ENCODE data around the gene VWA2. TPM values are rescaled to one million over a fixed set of nuclear protein-coding genes. Genes with fewer than 3 reads are reported as not detected.

Gene VWA2
- total and polyA plus RNA-seq, 2 of the 4 experiments (the other 2 are of a cell fraction): not detected

Other genes starting within 250 kb of the VWA2 start
- gene ADRB1, start 195.4 kb upstream of the VWA2 start, total RNA-seq (2012; rRNA removed): not detected in 2 replicates
- not detected in 2 replicates for gene ADRB1, start 195.4 kb upstream of the VWA2 start, polyA plus RNA-seq (2012; rRNA removed)
- 6.1 and 15.8 TPM in 2 replicates for gene CCDC186, start 65.1 kb upstream of the VWA2 start, total RNA-seq (2012; rRNA removed)
- gene CCDC186, start 65.1 kb upstream of the VWA2 start, polyA plus RNA-seq (2012; rRNA removed): 2.7 and 3.0 TPM in 2 replicates
- not detected in 2 replicates for gene TDRD1, start 59.9 kb upstream of the VWA2 start, total RNA-seq (2012; rRNA removed)
- not detected in 2 replicates for gene TDRD1, start 59.9 kb upstream of the VWA2 start, polyA plus RNA-seq (2012; rRNA removed)
- under 0.01 TPM in 1 of 2 replicates, not detected in the other for gene AFAP1L2, start 165.2 kb downstream of the VWA2 start, total RNA-seq (2012; rRNA removed)
- 0.10 and 0.22 TPM in 2 replicates for gene AFAP1L2, start 165.2 kb downstream of the VWA2 start, polyA plus RNA-seq (2012; rRNA removed)